NCI-H526 (cell line): ENCODE measurements around the gene NDUFAF3.

ENCODE experiments used
- DNase-seq, 2 experiments: peaks; one replicate each; lab custom pipeline; 2025; lab: John Stamatoyannopoulos, UW

The NDUFAF3 gene

DNA sequence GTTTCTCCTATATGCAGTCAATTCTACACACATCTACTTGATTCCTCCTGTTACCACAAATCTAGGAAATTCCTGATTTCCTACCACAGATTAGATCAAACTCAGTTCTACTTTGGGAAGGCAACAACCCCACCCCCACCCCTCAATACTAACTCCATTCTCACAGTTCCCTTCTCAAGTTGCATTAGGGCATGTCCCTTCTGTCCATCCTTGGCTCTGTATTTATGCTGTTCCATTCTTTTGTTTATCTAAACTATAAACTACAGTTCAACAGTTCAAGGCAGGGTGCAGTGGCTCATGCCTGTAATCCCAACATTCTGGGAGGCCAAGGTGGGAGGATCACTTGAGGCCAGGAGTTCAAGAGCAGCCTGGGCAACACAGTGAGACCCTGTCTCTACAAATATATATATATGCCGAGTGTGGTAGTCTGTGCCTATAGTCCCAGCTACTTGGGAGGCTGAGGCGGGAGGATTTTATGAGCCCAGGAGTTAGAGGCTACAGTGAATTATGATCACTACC lies 32.5 kb downstream of the NDUFAF3 start:
- DNase-seq = no peak

DNA sequence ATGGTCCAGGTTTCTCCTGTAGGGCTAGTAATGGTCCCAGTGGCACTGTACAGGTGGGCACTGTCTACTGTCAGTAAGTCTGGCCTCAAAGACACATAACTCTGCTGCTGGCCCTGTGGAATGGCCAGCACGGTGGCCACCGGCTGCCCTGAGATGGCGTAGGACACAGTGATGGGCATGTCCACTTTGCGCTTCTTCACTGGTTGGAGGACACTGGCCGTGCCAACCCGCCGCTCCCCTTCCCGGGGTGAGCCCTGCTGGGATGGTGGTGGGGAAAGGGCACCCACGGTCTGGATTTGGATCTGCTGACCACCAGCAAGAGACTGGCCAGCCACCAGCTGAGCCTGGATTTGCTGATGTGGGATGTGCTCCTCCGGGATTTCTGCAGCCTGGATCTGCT lies 35.3 kb downstream of the NDUFAF3 start:
- no peak for DNase-seq

DNA sequence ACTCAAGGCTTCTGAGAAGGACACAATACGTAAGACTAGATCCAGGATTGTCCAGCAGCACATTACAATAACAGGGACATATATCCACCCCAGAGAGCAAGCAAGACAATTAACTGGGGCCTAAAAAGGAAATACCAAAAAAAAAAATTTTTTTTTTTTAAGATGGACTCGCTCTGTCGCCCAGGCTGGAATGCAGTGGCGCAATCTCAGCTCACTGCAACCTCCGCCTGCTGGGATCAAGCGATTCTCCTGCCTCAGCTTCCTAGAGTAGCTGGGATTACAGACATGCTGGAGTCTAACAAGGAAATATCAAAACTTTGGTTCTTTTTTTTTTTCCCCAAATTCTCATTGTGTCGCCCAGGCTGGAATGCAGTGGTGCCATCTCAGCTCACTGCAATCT lies 36.1 kb downstream of the NDUFAF3 start:
- no peak for DNase-seq
